Measurements from ENCODE around the gene SERPINB7. TPM values are rescaled to one million over a fixed set of nuclear protein-coding genes. Genes with fewer than 3 reads are reported as not detected.

The SERPINB7 gene
- total RNA-seq, 1 experiment from 2014 or later, result not detected

- ATAC-seq (no peak), DNase-seq (ENCODE audit: low spot score) (no peak)
- H3K27me3 Mint-ChIP-seq (ENCODE audit: low read depth), result no peaks in the 10 kb centered on the region
- no peak overlapping the region for H3K27ac Mint-ChIP-seq
- no peak overlapping the region for H3K4me3 Mint-ChIP-seq
- TF ChIP-seq ERG (CRISPR knock-in tag; IDR thresholded peaks at IDR 0.05) (no peak), ZNF263 (CRISPR knock-in tag; IDR thresholded peaks at IDR 0.05; ENCODE audit: low read depth) (no peak), MYBL2 (CRISPR knock-in tag; IDR thresholded peaks at IDR 0.05) (no peak), SP1 (CRISPR knock-in tag; conservative IDR thresholded peaks at IDR 0.05) (no peak), ZNF219 (CRISPR knock-in tag; IDR thresholded peaks at IDR 0.05; ENCODE audit: borderline replicate concordance) (no peak), ELF4 (CRISPR knock-in tag; IDR thresholded peaks at IDR 0.05; ENCODE audit: low read depth) (no peak)
- TF ChIP-seq, protein P1, sequence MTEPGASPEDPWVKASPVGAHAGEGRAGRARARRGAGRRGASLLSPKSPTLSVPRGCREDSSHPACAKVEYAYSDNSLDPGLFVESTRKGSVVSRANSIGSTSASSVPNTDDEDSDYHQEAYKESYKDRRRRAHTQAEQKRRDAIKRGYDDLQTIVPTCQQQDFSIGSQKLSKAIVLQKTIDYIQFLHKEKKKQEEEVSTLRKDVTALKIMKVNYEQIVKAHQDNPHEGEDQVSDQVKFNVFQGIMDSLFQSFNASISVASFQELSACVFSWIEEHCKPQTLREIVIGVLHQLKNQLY (CRISPR knock-in tag; IDR thresholded peaks at IDR 0.05), result no peak
- TF ChIP-seq, protein P2, sequence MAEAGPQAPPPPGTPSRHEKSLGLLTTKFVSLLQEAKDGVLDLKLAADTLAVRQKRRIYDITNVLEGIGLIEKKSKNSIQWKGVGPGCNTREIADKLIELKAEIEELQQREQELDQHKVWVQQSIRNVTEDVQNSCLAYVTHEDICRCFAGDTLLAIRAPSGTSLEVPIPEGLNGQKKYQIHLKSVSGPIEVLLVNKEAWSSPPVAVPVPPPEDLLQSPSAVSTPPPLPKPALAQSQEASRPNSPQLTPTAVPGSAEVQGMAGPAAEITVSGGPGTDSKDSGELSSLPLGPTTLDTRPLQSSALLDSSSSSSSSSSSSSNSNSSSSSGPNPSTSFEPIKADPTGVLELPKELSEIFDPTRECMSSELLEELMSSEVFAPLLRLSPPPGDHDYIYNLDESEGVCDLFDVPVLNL (CRISPR knock-in tag; IDR thresholded peaks at IDR 0.05; ENCODE audit: borderline replicate concordance, low read depth), result no peak
- no peaks in the 10 kb centered on the region for H3K4me1 Mint-ChIP-seq
- no peaks in the 10 kb centered on the region for H3K9me3 Mint-ChIP-seq
- ChIA-PET CTCF (interaction anchor here (1.2 kb wide), 1 partner anchor 268 kb away, joined by 3 read pairs; no protein-coding TSS in a partner anchor), POLR2A (no interaction called here)
- H3K36me3 Mint-ChIP-seq, result no peaks in the 10 kb centered on the region
Observed at GRCh38 chr18:63779386-63779785, 4.2 kb downstream of the SERPINB7 start.

- Mint-ChIP-seq H3K4me3 (no peak overlapping the region), H3K9me3 (no peaks in the 10 kb centered on the region), H3K27me3 (ENCODE audit: low read depth) (no peaks in the 10 kb centered on the region), H3K4me1 (no peaks in the 10 kb centered on the region), H3K27ac (no peak overlapping the region), H3K36me3 (no peaks in the 10 kb centered on the region)
- POLR2A ChIA-PET, result interaction anchor here (0.7 kb wide), 1 partner anchor 236 kb away, joined by 3 read pairs; no protein-coding TSS in a partner anchor
- DNase-seq (ENCODE audit: low spot score) (peak; percentile 27), ATAC-seq (peak; percentile 98)
- TF ChIP-seq ZNF138 (CRISPR knock-in tag; conservative IDR thresholded peaks at IDR 0.05), result no peak
- TF ChIP-seq, protein P1 (CRISPR knock-in tag; IDR thresholded peaks at IDR 0.05), result no peak
- no peak for TF ChIP-seq KAT7 (CRISPR knock-in tag; IDR thresholded peaks at IDR 0.05; ENCODE audit: borderline replicate concordance)
- TF ChIP-seq JAZF1 (CRISPR knock-in tag; IDR thresholded peaks at IDR 0.05), result no peak
- no peak for TF ChIP-seq IRF1 (CRISPR knock-in tag; IDR thresholded peaks at IDR 0.05)
- no peak for TF ChIP-seq PRRX2 (CRISPR knock-in tag; IDR thresholded peaks at IDR 0.05)
- no peak for TF ChIP-seq ZNF219 (CRISPR knock-in tag; IDR thresholded peaks at IDR 0.05; ENCODE audit: borderline replicate concordance)
- no peak for TF ChIP-seq NFYB (CRISPR knock-in tag; conservative IDR thresholded peaks at IDR 0.05; ENCODE audit: low read depth)
- CTCF ChIA-PET, result interaction anchor here (1.3 to 2.0 kb wide), 3 partner anchors 41 to 273 kb away, joined by 3 to 9 read pairs (median 6); no protein-coding TSS in a partner anchor
Observed at GRCh38 chr18:63783394-63783793, 8.2 kb downstream of the SERPINB7 start.

- ATAC-seq (no peak), DNase-seq (ENCODE audit: low spot score) (no peak)
- H3K27ac Mint-ChIP-seq, result no peak overlapping the region
- no peaks in the 10 kb centered on the region for H3K27me3 Mint-ChIP-seq (ENCODE audit: low read depth)
- CTCF ChIA-PET, result interaction anchor here (0.6 to 2.0 kb wide), 3 partner anchors 39 to 274 kb away, joined by 3 to 9 read pairs (median 5); no protein-coding TSS in a partner anchor
- POLR2A ChIA-PET, result interaction anchor here (0.6 kb wide), 1 partner anchor 27 kb away, joined by 4 read pairs; no protein-coding TSS in a partner anchor
- H3K4me3 Mint-ChIP-seq, result no peak overlapping the region
- no peaks in the 10 kb centered on the region for H3K36me3 Mint-ChIP-seq
- H3K9me3 Mint-ChIP-seq, result no peaks in the 10 kb centered on the region
- H3K4me1 Mint-ChIP-seq, result no peaks in the 10 kb centered on the region
- TF ChIP-seq CREM (CRISPR knock-in tag; IDR thresholded peaks at IDR 0.05), result no peak
- no peak for TF ChIP-seq ZNF317 (CRISPR knock-in tag; IDR thresholded peaks at IDR 0.05; ENCODE audit: borderline replicate concordance, low read depth)
- TF ChIP-seq, protein P3, sequence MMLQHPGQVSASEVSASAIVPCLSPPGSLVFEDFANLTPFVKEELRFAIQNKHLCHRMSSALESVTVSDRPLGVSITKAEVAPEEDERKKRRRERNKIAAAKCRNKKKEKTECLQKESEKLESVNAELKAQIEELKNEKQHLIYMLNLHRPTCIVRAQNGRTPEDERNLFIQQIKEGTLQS (CRISPR knock-in tag; conservative IDR thresholded peaks at IDR 0.05), result no peak
- TF ChIP-seq ZNF671 (CRISPR knock-in tag; IDR thresholded peaks at IDR 0.05), result no peak
- no peak for TF ChIP-seq NFYB (CRISPR knock-in tag; conservative IDR thresholded peaks at IDR 0.05; ENCODE audit: low read depth)
- no peak for TF ChIP-seq GABPB1 (CRISPR knock-in tag; IDR thresholded peaks at IDR 0.05)
- TF ChIP-seq HMGA2 (CRISPR knock-in tag; IDR thresholded peaks at IDR 0.05), result no peak
- no peak for TF ChIP-seq RELA (CRISPR knock-in tag; IDR thresholded peaks at IDR 0.05; ENCODE audit: borderline replicate concordance)
- no peak for TF ChIP-seq CBFB (CRISPR knock-in tag; IDR thresholded peaks at IDR 0.05; ENCODE audit: low read depth)
- no peak for TF ChIP-seq IRF2 (CRISPR knock-in tag; IDR thresholded peaks at IDR 0.05; ENCODE audit: borderline replicate concordance, low read depth)
- TF ChIP-seq NFATC4 (CRISPR knock-in tag; IDR thresholded peaks at IDR 0.05), result no peak
- TF ChIP-seq NR3C1 (CRISPR knock-in tag; conservative IDR thresholded peaks at IDR 0.05; ENCODE audit: low read depth), result no peak
- TF ChIP-seq ZNF416 (CRISPR knock-in tag; IDR thresholded peaks at IDR 0.05), result no peak
Observed at GRCh38 chr18:63784787-63785452, 9.7 kb downstream of the SERPINB7 start.

Measured in WTC11 (cell line).